GM12878 (cell line): ENCODE results near the gene CYTH2. TPM values are rescaled to one million over a fixed set of nuclear protein-coding genes. Genes with fewer than 3 reads are reported as not detected.

Experiments
- ASH2L ChIP-seq: fragments of 300-600, 200-600 bp; sonication (generic); IDR thresholded peaks from 2 replicates; pipeline ENCODE4 v1.6.1; 2017; ENCODE audit warnings: low read depth, mild to moderate bottlenecking, borderline replicate concordance
- BHLHE40 ChIP-seq, 2 experiments: fragments of 450-650 bp in 1 of 2; IDR thresholded peaks; 2 replicates each; pipeline ENCODE4 v1.6.1; 2011 to 2017; ENCODE audit warnings: low read depth in 2 of 2, borderline replicate concordance in 1 of 2, improper control_type of control experiment in 1 of 2, low read length in 1 of 2, mild to moderate bottlenecking in 1 of 2
- CREM ChIP-seq: IDR thresholded peaks from 2 replicates; pipeline ENCODE4 v1.6.1; 2014; ENCODE audit warnings: antibody characterized with exemption, low read depth
- DPF2 ChIP-seq: fragments of 450-650 bp; IDR thresholded peaks from 2 replicates; pipeline ENCODE4 v1.6.1; 2017; ENCODE audit warnings: mild to moderate bottlenecking
- ETV6 ChIP-seq, 2 experiments: fragments of 450-650 bp in 1 of 2; IDR thresholded peaks in 1 of 2; conservative IDR thresholded peaks in 1 of 2; 2 replicates each; pipeline ENCODE4 v1.6.1; 2014; ENCODE audit warnings: antibody characterized with exemption in 1 of 2, borderline replicate concordance in 1 of 2, low read depth in 1 of 2, mild to moderate bottlenecking in 1 of 2, moderate library complexity in 1 of 2
- HCFC1 ChIP-seq: fragments of 150-350 bp; IDR thresholded peaks from 2 replicates; pipeline ENCODE4 v1.6.1; 2014; ENCODE audit warnings: low read length
- JUND ChIP-seq: IDR thresholded peaks from 2 replicates; pipeline ENCODE4 v1.6.1; 2012; ENCODE audit warnings: low read depth, mild to moderate bottlenecking, low read length, improper control_type of control experiment, moderate library complexity
- KLF5 ChIP-seq: fragments of 450-650 bp; IDR thresholded peaks from 2 replicates; pipeline ENCODE4 v1.6.1; 2014; ENCODE audit warnings: mild to moderate bottlenecking; ENCODE audit not compliant: partially characterized antibody
- LARP7 ChIP-seq: fragments of 450-650 bp; IDR thresholded peaks from 2 replicates; pipeline ENCODE4 v1.6.1; 2017; ENCODE audit warnings: mild to moderate bottlenecking
- NBN ChIP-seq: fragments of 450-650 bp; IDR thresholded peaks from 2 replicates; pipeline ENCODE4 v1.6.1; 2016
- PAX5 ChIP-seq: IDR thresholded peaks from 2 replicates; pipeline ENCODE4 v1.6.1; 2011; ENCODE audit warnings: low read depth, low read length, borderline replicate concordance
- PML ChIP-seq: IDR thresholded peaks from 2 replicates; pipeline ENCODE4 v1.6.1; 2012; ENCODE audit warnings: low read length, inconsistent platforms
- POLR2AphosphoS2 ChIP-seq: IDR thresholded peaks from 2 replicates; pipeline ENCODE4 v1.6.1; 2011; ENCODE audit warnings: low read depth, mild to moderate bottlenecking, low read length, improper control_type of control experiment, moderate library complexity
- RAD21 ChIP-seq: IDR thresholded peaks from 2 replicates; pipeline ENCODE4 v1.6.1; 2011; ENCODE audit warnings: mild to moderate bottlenecking, low read depth, low read length, moderate library complexity; ENCODE audit not compliant: insufficient read depth
- RBBP5 ChIP-seq: fragments of 200-600 bp; sonication (generic); conservative IDR thresholded peaks from 2 replicates; pipeline ENCODE4 v1.6.1; 2016
- RUNX3 ChIP-seq: IDR thresholded peaks from 2 replicates; pipeline ENCODE4 v1.6.1; 2012; ENCODE audit warnings: low read length, inconsistent platforms
- SIN3A ChIP-seq: IDR thresholded peaks from 2 replicates; pipeline ENCODE4 v1.6.1; 2012; ENCODE audit warnings: low read depth, low read length, improper control_type of control experiment
- SMAD5 ChIP-seq: IDR thresholded peaks from 2 replicates; pipeline ENCODE4 v1.6.1; 2016; ENCODE audit warnings: antibody characterized with exemption, low read depth
- SMC3 ChIP-seq: IDR thresholded peaks from 2 replicates; pipeline ENCODE4 v1.6.1; 2011; ENCODE audit warnings: low read length, improper control_type of control experiment, borderline replicate concordance
- STAT1 ChIP-seq: fragments of 450-650 bp; conservative IDR thresholded peaks from 2 replicates; pipeline ENCODE4 v1.6.1; 2014; ENCODE audit warnings: antibody characterized with exemption, mild to moderate bottlenecking
- TAF1 ChIP-seq: IDR thresholded peaks from 2 replicates; pipeline ENCODE4 v1.6.1; 2011; ENCODE audit warnings: mild to moderate bottlenecking, low read depth, low read length, borderline replicate concordance
- YY1 ChIP-seq: IDR thresholded peaks from 2 replicates; pipeline ENCODE4 v1.6.1; 2011; ENCODE audit warnings: low read depth, mild to moderate bottlenecking, low read length
- ZNF207 ChIP-seq: fragments of 450-650 bp; IDR thresholded peaks from 2 replicates; pipeline ENCODE4 v1.6.1; 2014; ENCODE audit warnings: antibody characterized with exemption, mild to moderate bottlenecking, borderline replicate concordance
- polyA plus RNA-seq, 11 experiments: library from polyadenylated mRNA; depleted of rRNA in 4 of 11; unstranded in 6 of 11; stranded (reverse) in 5 of 11; fragments of >200 nt; fragmentation: Nextera tagmentation in 4 of 11; fragmentation: Illumina TruSeq in 1 of 11; extraction: Ambion mirVana in 4 of 11; extraction: Trizol in 1 of 11; gene quantifications; 1 replicate in 1 of 11; 2 replicates in 10 of 11; pipeline versions ENCODE4 v1.2.1 to v1.2.3, GENCODE V29; 2011 to 2016; ENCODE audit warnings: inconsistent platforms in 2 of 11, missing spikeins in 2 of 11, low read depth in 1 of 11
- total RNA-seq, 4 experiments: library from RNA; depleted of rRNA in 3 of 4; stranded (reverse); fragments of >200 nt in 3 of 4; fragmentation: Illumina TruSeq in 1 of 4; extraction: Trizol in 1 of 4; gene quantifications; 2 replicates each; pipeline versions ENCODE4 v1.2.1 to v1.2.3, GENCODE V29; 2013 to 2021
- TF ChIP-seq, protein P1 (sequence below): fragments of 450-650 bp; IDR thresholded peaks from 2 replicates; pipeline ENCODE4 v1.6.1; 2017; ENCODE audit warnings: low read depth, mild to moderate bottlenecking, moderate library complexity
- TF ChIP-seq, protein P2 (sequence below): fragments of 450-650 bp; IDR thresholded peaks from 2 replicates; pipeline ENCODE4 v1.6.1; 2016; ENCODE audit warnings: mild to moderate bottlenecking, moderate library complexity, borderline replicate concordance
- TF ChIP-seq, protein P3 (sequence below): IDR thresholded peaks from 2 replicates; pipeline ENCODE4 v1.6.1; 2012; ENCODE audit warnings: low read length, inconsistent platforms

The CYTH2 gene
- total and polyA plus RNA-seq, 10 of the 15 experiments (the other 5 are each of a cell fraction or from before 2014, with no cell fraction given): 1.3 to 31.9 (median 22.2) TPM

DNA sequence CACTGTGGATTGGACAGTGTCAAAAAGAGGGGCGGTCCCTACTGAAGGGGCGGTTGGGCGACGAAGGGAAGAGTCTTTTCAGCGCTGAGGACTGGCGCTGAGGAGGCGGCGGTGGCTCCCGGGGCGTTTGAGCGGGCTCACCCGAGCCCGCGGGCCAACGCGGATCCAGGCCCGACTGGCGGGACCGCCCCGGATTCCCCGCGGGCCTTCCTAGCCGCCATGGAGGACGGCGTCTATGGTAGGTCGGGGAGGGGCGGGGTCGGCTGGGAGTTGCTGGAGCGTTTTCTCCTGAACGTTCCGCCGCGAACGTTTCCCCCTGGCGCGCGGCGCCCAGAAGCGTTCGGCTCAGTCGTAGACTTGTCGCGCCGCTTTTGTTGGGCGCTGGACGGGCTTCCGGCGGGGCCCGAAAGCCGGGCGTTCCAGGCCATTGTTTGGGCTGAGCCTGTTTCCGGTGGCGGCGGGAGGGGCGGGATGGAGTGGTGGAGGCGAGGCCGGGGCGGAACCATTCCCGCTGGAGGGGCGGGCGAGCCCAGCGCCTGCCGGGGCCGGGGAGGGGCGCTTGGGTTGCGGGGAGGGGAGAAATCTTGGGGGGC lies at the start of gene CYTH2 (continued):
- TF ChIP-seq POLR2AphosphoS2 (peak; percentile 78; the same call in 1 of the 2 replicates), LARP7 (peak; percentile 86), NBN (peak; percentile 79), DPF2 (0 out of 2 replicates have a peak, but pooled peaks have one; percentile 29), TAF1 (peak; percentile 93), ETV6 (conservative IDR thresholded peaks at IDR 0.05 in 1 of 2, IDR thresholded peaks at IDR 0.05 in 1 of 2; ENCODE audit: borderline replicate concordance in 1 of 2, low read depth in 1 of 2) (no peak), RUNX3 (no peak), SMAD5 (no peak), SIN3A (peak; percentile 74; the same call in 1 of the 2 replicates), ASH2L (peak; percentile 56; the same call in 1 of the 2 replicates), YY1 (peak; percentile 74), RAD21 (no peak), RBBP5 (no peak), SMC3 (no peak), CREM (0 out of 2 replicates have a peak, but pooled peaks have one; percentile 1), JUND (peak; percentile 36; the same call in 1 of the 2 replicates), HCFC1 (peak; percentile 42), PML (peak; percentile 51; the same call in 1 of the 2 replicates), STAT1 (0 out of 2 replicates have a peak, but pooled peaks have one; percentile 76), BHLHE40 (IDR thresholded peaks at IDR 0.05; ENCODE audit: borderline replicate concordance in 1 of 2, low read depth in 2 of 2, low read length in 1 of 2) (peak; percentile 10 to 45; a peak in 1 of 4 replicates), KLF5 (peak; percentile 4), ZNF207 (peak; percentile 84), PAX5 (0 out of 2 replicates have a peak, but pooled peaks have one; percentile 2)
- TF ChIP-seq, protein P1, sequence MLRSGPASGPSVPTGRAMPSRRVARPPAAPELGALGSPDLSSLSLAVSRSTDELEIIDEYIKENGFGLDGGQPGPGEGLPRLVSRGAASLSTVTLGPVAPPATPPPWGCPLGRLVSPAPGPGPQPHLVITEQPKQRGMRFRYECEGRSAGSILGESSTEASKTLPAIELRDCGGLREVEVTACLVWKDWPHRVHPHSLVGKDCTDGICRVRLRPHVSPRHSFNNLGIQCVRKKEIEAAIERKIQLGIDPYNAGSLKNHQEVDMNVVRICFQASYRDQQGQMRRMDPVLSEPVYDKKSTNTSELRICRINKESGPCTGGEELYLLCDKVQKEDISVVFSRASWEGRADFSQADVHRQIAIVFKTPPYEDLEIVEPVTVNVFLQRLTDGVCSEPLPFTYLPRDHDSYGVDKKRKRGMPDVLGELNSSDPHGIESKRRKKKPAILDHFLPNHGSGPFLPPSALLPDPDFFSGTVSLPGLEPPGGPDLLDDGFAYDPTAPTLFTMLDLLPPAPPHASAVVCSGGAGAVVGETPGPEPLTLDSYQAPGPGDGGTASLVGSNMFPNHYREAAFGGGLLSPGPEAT: peak; percentile 89
- TF ChIP-seq, protein P2, sequence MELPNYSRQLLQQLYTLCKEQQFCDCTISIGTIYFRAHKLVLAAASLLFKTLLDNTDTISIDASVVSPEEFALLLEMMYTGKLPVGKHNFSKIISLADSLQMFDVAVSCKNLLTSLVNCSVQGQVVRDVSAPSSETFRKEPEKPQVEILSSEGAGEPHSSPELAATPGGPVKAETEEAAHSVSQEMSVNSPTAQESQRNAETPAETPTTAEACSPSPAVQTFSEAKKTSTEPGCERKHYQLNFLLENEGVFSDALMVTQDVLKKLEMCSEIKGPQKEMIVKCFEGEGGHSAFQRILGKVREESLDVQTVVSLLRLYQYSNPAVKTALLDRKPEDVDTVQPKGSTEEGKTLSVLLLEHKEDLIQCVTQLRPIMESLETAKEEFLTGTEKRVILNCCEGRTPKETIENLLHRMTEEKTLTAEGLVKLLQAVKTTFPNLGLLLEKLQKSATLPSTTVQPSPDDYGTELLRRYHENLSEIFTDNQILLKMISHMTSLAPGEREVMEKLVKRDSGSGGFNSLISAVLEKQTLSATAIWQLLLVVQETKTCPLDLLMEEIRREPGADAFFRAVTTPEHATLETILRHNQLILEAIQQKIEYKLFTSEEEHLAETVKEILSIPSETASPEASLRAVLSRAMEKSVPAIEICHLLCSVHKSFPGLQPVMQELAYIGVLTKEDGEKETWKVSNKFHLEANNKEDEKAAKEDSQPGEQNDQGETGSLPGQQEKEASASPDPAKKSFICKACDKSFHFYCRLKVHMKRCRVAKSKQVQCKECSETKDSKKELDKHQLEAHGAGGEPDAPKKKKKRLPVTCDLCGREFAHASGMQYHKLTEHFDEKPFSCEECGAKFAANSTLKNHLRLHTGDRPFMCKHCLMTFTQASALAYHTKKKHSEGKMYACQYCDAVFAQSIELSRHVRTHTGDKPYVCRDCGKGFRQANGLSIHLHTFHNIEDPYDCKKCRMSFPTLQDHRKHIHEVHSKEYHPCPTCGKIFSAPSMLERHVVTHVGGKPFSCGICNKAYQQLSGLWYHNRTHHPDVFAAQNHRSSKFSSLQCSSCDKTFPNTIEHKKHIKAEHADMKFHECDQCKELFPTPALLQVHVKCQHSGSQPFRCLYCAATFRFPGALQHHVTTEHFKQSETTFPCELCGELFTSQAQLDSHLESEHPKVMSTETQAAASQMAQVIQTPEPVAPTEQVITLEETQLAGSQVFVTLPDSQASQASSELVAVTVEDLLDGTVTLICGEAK: peak; percentile 80
- TF ChIP-seq, protein P3, sequence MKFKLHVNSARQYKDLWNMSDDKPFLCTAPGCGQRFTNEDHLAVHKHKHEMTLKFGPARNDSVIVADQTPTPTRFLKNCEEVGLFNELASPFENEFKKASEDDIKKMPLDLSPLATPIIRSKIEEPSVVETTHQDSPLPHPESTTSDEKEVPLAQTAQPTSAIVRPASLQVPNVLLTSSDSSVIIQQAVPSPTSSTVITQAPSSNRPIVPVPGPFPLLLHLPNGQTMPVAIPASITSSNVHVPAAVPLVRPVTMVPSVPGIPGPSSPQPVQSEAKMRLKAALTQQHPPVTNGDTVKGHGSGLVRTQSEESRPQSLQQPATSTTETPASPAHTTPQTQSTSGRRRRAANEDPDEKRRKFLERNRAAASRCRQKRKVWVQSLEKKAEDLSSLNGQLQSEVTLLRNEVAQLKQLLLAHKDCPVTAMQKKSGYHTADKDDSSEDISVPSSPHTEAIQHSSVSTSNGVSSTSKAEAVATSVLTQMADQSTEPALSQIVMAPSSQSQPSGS: no peak
